H1 (cell line): ENCODE measurements around the gene SSC5D. TPM values are rescaled to one million over a fixed set of nuclear protein-coding genes. Genes with fewer than 3 reads are reported as not detected.
A peak's percentile ranks its signal among the peaks of the same experiment; 100 is the strongest.

Experiments
- CTCF ChIA-PET: fragments of 300-600 bp; sonication (Branson Sonifier 250); formaldehyde crosslinking; loops from one replicate; lab custom pipeline; 2021; ENCODE audit not compliant: partially characterized antibody; lab: Charles Lee
- POLR2A ChIA-PET: fragments of 300-600 bp; sonication (Branson Sonifier 250); formaldehyde crosslinking; loops from one replicate; lab custom pipeline; 2021; ENCODE audit warnings: inconsistent platforms; ENCODE audit not compliant: partially characterized antibody; lab: Charles Lee
- DNase-seq, 2 experiments: peaks; one replicate each; pipeline versions ENCODE4 v3.0.0 to v3.0.0-alpha.2; 2010 to 2022; ENCODE audit warnings: low spot score in 2 of 2, low read depth in 1 of 2, mixed read lengths in 1 of 2
- FAIRE-seq: peaks from 2 replicates; lab custom pipeline; 2011; peaks lifted over from hg19 to GRCh38; lab: Jason Lieb, UNC
- H2AFZ ChIP-seq: 2 replicates; pipeline ENCODE4 v1.8.1; 2012; ENCODE audit warnings: low read length, inconsistent platforms
- H2AK5ac ChIP-seq: 2 replicates; pipeline ENCODE4 v1.6.1; 2013; ENCODE audit warnings: low read depth, low read length
- H2BK120ac ChIP-seq: replicated peaks from 2 replicates; pipeline ENCODE3; 2013; ENCODE audit warnings: low read depth, low read length, inconsistent platforms
- H2BK12ac ChIP-seq: 2 replicates; pipeline ENCODE4 v1.6.1; 2013; ENCODE audit warnings: low read depth, low read length
- H2BK15ac ChIP-seq: 2 replicates; pipeline ENCODE4 v1.6.1; 2013; ENCODE audit warnings: low read length
- H2BK20ac ChIP-seq: 2 replicates; pipeline ENCODE4 v1.6.1; 2013; ENCODE audit warnings: low read length
- H2BK5ac ChIP-seq: 2 replicates; pipeline ENCODE4 v1.6.1; 2013; ENCODE audit warnings: low read depth, low read length
- H3K14ac ChIP-seq: 2 replicates; pipeline ENCODE4 v1.6.1; 2013; ENCODE audit warnings: inconsistent platforms; ENCODE audit not compliant: insufficient read length
- H3K18ac ChIP-seq: 2 replicates; pipeline ENCODE4 v1.6.1; 2013; ENCODE audit warnings: low read length; ENCODE audit errors: extremely low read depth
- H3K23ac ChIP-seq: 2 replicates; pipeline ENCODE4 v1.6.1; 2013; ENCODE audit warnings: inconsistent platforms; ENCODE audit not compliant: insufficient read length
- H3K23me2 ChIP-seq: 2 replicates; pipeline ENCODE4 v1.6.1; 2013; ENCODE audit warnings: low read depth, low read length
- H3K27ac ChIP-seq: 2 replicates; pipeline ENCODE4 v1.6.1; 2011; ENCODE audit warnings: low read depth, low read length, inconsistent platforms
- H3K27me3 ChIP-seq, 4 experiments: replicated peaks in 1 of 4; 1 replicate in 1 of 4; 2 replicates in 3 of 4; pipeline versions ENCODE4 v1.6.1 to v1.8.1; 2011 to 2013; ENCODE audit warnings: low read length in 3 of 4, mild to moderate bottlenecking in 3 of 4, inconsistent platforms in 2 of 4, mixed read lengths in 2 of 4, moderate library complexity in 1 of 4; ENCODE audit not compliant: control insufficient read depth in 3 of 4, insufficient read depth in 3 of 4; ENCODE audit errors: extremely low read depth in 1 of 4
- H3K36me3 ChIP-seq, 4 experiments: 2 replicates each; pipeline versions ENCODE4 v1.6.1 to v1.8.1; 2011 to 2013; ENCODE audit warnings: mild to moderate bottlenecking in 4 of 4, low read length in 3 of 4, moderate library complexity in 2 of 4, control low read depth in 1 of 4, inconsistent platforms in 1 of 4; ENCODE audit not compliant: insufficient read depth in 4 of 4, control insufficient read depth in 2 of 4
- H3K4ac ChIP-seq: replicated peaks from 2 replicates; pipeline ENCODE3; 2013; ENCODE audit warnings: low read length, low read depth, mixed read lengths, inconsistent platforms; ENCODE audit not compliant: insufficient read length
- H3K4me1 ChIP-seq, 4 experiments: replicated peaks in 1 of 4; 1 replicate in 1 of 4; 2 replicates in 3 of 4; pipeline versions ENCODE4 v1.6.1 to v1.8.1; 2011 to 2013; ENCODE audit warnings: low read length in 3 of 4, inconsistent platforms in 2 of 4, mixed read lengths in 1 of 4; ENCODE audit not compliant: insufficient read depth in 4 of 4, control insufficient read depth in 3 of 4
- H3K4me2 ChIP-seq, 2 experiments: 2 replicates each; pipeline versions ENCODE4 v1.6.1 to v1.8.1; 2011 to 2013; ENCODE audit warnings: low read depth in 2 of 2, low read length in 2 of 2, control low read depth in 1 of 2, inconsistent platforms in 1 of 2, mild to moderate bottlenecking in 1 of 2; ENCODE audit not compliant: insufficient read depth in 1 of 2
- H3K4me3 ChIP-seq, 4 experiments: fragments of 200-600, 300-600 bp in 1 of 4; sonication (generic), shearing (Covaris generic), sonication (Bioruptor Twin) in 1 of 4; 2 replicates each; pipeline versions ENCODE4 v1.5.1 to v1.8.1; 2011 to 2016; ENCODE audit warnings: low read length in 4 of 4, low read depth in 3 of 4, control low read depth in 2 of 4, inconsistent platforms in 2 of 4, mild to moderate bottlenecking in 2 of 4, mixed read lengths in 1 of 4, moderate library complexity in 1 of 4; ENCODE audit not compliant: insufficient read depth in 2 of 4; ENCODE audit errors: extremely low read depth in 1 of 4
- H3K56ac ChIP-seq: replicated peaks from 2 replicates; pipeline ENCODE3; 2013; ENCODE audit warnings: low read depth, mild to moderate bottlenecking, mixed read lengths, low read length, inconsistent platforms; ENCODE audit not compliant: insufficient read length
- H3K79me1 ChIP-seq: 2 replicates; pipeline ENCODE4 v1.6.1; 2013; ENCODE audit warnings: low read depth, low read length, control low read depth
- H3K79me2 ChIP-seq, 2 experiments: 2 replicates each; pipeline versions ENCODE4 v1.6.1 to v1.8.1; 2012 to 2013; ENCODE audit warnings: low read length in 2 of 2, mild to moderate bottlenecking in 2 of 2, inconsistent platforms in 1 of 2; ENCODE audit not compliant: insufficient read depth in 2 of 2, control insufficient read depth in 1 of 2
- H3K9ac ChIP-seq, 4 experiments: replicated peaks in 1 of 4; 1 replicate in 1 of 4; 2 replicates in 3 of 4; pipeline versions ENCODE4 v1.6.1 to v1.8.1; 2011 to 2013; ENCODE audit warnings: low read depth in 3 of 4, low read length in 3 of 4, control low read depth in 2 of 4, mild to moderate bottlenecking in 2 of 4, moderate library complexity in 2 of 4, inconsistent platforms in 1 of 4; ENCODE audit errors: extremely low read depth in 1 of 4
- H3K9me3 ChIP-seq, 2 experiments: 2 replicates each; pipeline versions ENCODE4 v1.6.1 to v1.8.1; 2012 to 2013; ENCODE audit warnings: mild to moderate bottlenecking in 2 of 2, moderate library complexity in 2 of 2, control low read depth in 1 of 2, inconsistent platforms in 1 of 2, low read depth in 1 of 2, low read length in 1 of 2, mixed read lengths in 1 of 2; ENCODE audit not compliant: insufficient read depth in 2 of 2
- H4K20me1 ChIP-seq, 2 experiments: replicated peaks in 1 of 2; 2 replicates each; pipeline versions ENCODE3 to v1.8.1; 2011 to 2013; ENCODE audit warnings: inconsistent platforms in 2 of 2, low read length in 2 of 2, mild to moderate bottlenecking in 1 of 2; ENCODE audit not compliant: insufficient read depth in 2 of 2, control insufficient read depth in 1 of 2
- H4K5ac ChIP-seq: 2 replicates; pipeline ENCODE4 v1.6.1; 2013; ENCODE audit warnings: low read length, low read depth, mixed read lengths, inconsistent platforms; ENCODE audit not compliant: insufficient read length
- H4K8ac ChIP-seq: 2 replicates; pipeline ENCODE4 v1.8.0; 2013; ENCODE audit warnings: mild to moderate bottlenecking, moderate library complexity, low read length, inconsistent platforms; ENCODE audit not compliant: insufficient read depth; ENCODE audit errors: extremely low read depth
- H4K91ac ChIP-seq: replicated peaks from 2 replicates; pipeline ENCODE3; 2013; ENCODE audit warnings: low read length, mixed read lengths, inconsistent platforms; ENCODE audit not compliant: insufficient read length
- RXRA ChIP-seq: IDR thresholded peaks from 2 replicates; pipeline ENCODE4 v1.6.1; 2011; ENCODE audit warnings: low read depth, mild to moderate bottlenecking, low read length, moderate library complexity; ENCODE audit not compliant: insufficient read depth
- WGBS, 2 experiments: shearing (Covaris generic) in 1 of 2; methylation state at CpG; one replicate each; pipeline versions ENCODE4 v1.1.6 to v1.1.7; 2013 to 2015; ENCODE audit warnings: low lambda C conversion rate in 2 of 2, mixed read lengths in 2 of 2, inconsistent platforms in 1 of 2, low coverage in 1 of 2, missing lambda C conversion rate in 1 of 2; ENCODE audit not compliant: insufficient replicate concordance in 2 of 2, insufficient coverage in 1 of 2, insufficient read length in 1 of 2; ENCODE audit errors: extremely low coverage in 1 of 2, missing lambda C conversion rate in 1 of 2; 5-methylcytosine and 5-hydroxymethylcytosine counted together
- polyA plus RNA-seq, 7 experiments: library from polyadenylated mRNA; depleted of rRNA in 3 of 7; stranded (reverse) in 5 of 7; unstranded in 2 of 7; fragments of >200 nt in 5 of 7; fragments of 200-250 nt in 2 of 7; gene quantifications; 1 replicate in 5 of 7; 2 replicates in 1 of 7; 4 replicates in 1 of 7; pipeline versions ENCODE4 v1.2.1 to v1.2.3, GENCODE V29; 2011 to 2013; ENCODE audit warnings: missing spikeins in 2 of 7, mixed read lengths in 2 of 7
- total RNA-seq: library from RNA; stranded (reverse); fragmentation: NEBNext Ultra II Directional; extraction: Animal tissue kit (Norgen Biotek cat#: 25700); gene quantifications from 2 replicates; pipeline ENCODE4 v1.2.1, GENCODE V29; 2021

The SSC5D gene
- total and polyA plus RNA-seq, 2 of the 8 experiments (the other 6 are each of a cell fraction or from before 2014, with no cell fraction given) = 0.39 to 1.7 TPM

GRCh38 chr19:55528030-55528803 lies 40.0 kb downstream of the SSC5D start:
- Histone ChIP-seq H3K4me1 (peaks cover 0 to 9% (median 2%) of the 10 kb centered on the region in 4 experiments; a peak in 3 of 7 replicates), H3K4ac (no peak overlapping the region), H3K56ac (no peak overlapping the region), H3K27ac (no peak overlapping the region), H3K4me3 (no peak overlapping the region), H3K18ac (no peak overlapping the region), H2AFZ (no peak overlapping the region), H3K23ac (no peak overlapping the region), H2BK12ac (peak overlapping the region; percentile 82; the same call in 1 of the 2 replicates), H4K5ac (no peak overlapping the region), H2BK15ac (no peak overlapping the region), H3K79me1 (no peaks in the 10 kb centered on the region), H2BK20ac (no peak overlapping the region), H3K23me2 (no peaks in the 10 kb centered on the region), H2BK5ac (0 out of 2 replicates have a peak overlapping the region, but pooled peaks have one; percentile 10), H3K36me3 (no peaks in the 10 kb centered on the region; a peak in 1 of 8 replicates), H2AK5ac (no peak overlapping the region), H3K9me3 (peaks cover 0 to 7% of the 10 kb centered on the region in 2 experiments; a peak in 2 of 4 replicates), H3K9ac (0 out of 7 replicates have a peak overlapping the region, but pooled peaks of 1 of the 4 experiments have one; percentile 10), H4K8ac (no peak overlapping the region), H4K91ac (no peak overlapping the region), H3K79me2 (no peaks in the 10 kb centered on the region), H4K20me1 (peaks cover 0 to 9% of the 10 kb centered on the region in 2 experiments), H3K14ac (no peak overlapping the region), H2BK120ac (no peak overlapping the region), H3K27me3 (no peaks in the 10 kb centered on the region), H3K4me2 (no peak overlapping the region; a peak in 1 of 4 replicates)
- 85% methylated on average over 15 of the region's 15 CpGs; no CpG with 5 or more reads in 1 of the 2 experiments for WGBS, 2 experiments
- no peak for TF ChIP-seq RXRA
- ChIA-PET CTCF (interaction anchor here (0.9 to 2.9 kb wide), 2 partner anchors 24 to 103 kb away, joined by 3 to 7 read pairs; no protein-coding TSS in a partner anchor), POLR2A (interaction anchor here (1.3 kb wide), 1 partner anchor 24 kb away, joined by 3 read pairs; no protein-coding TSS in a partner anchor)
- DNase-seq = no peak
- FAIRE-seq = no peak
